Measurements from ENCODE around the gene SMG1. TPM values are rescaled to one million over a fixed set of nuclear protein-coding genes. Genes with fewer than 3 reads are reported as not detected.

SMG1 gene
- polyA plus RNA-seq, 4 donors: 49.8 to 59.0 (median 53.3) TPM

DNA sequence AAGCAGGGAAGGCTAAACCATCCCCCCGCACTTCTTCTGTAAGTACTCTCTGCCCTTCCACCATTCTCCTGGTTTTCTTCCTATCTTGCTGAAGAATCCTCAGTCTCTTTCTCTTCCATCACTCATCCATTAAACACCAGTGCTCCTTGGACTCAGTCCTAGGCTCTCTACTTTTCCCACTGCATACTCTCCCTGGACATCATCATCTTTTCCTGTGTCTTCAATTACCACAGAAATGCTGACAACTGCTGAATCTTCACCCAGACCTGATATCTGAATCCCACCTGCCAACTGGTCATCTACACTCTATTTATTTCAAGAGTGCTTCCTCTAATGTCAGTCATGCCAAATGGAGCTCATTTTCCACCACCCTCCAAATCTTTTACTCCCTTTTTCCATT, 71.0 kb downstream of the SMG1 start:
- no peak for DNase-seq (ENCODE audit: low read depth in 4 of 4, low spot score in 3 of 4)

DNA sequence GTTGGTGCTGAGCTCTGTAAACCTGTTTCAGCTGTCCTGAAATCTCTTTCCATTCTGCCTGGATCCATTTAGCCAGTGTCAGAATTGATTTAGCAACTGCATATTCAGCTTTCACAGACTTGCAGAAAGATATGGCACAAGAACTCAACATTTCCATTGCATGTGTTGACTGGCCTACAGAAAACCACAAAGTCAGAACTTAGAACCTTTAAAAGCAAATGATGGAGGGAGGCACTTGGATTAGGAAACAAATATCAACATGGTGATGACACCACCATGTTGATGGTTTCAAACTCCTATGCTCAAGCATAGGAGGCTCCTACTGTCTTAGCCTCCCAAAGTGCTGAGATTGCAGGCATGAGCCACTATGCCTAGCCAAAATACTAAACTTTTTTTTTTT, 72.5 kb downstream of the SMG1 start:
- no peak for DNase-seq (ENCODE audit: low read depth in 4 of 4, low spot score in 3 of 4)

DNA sequence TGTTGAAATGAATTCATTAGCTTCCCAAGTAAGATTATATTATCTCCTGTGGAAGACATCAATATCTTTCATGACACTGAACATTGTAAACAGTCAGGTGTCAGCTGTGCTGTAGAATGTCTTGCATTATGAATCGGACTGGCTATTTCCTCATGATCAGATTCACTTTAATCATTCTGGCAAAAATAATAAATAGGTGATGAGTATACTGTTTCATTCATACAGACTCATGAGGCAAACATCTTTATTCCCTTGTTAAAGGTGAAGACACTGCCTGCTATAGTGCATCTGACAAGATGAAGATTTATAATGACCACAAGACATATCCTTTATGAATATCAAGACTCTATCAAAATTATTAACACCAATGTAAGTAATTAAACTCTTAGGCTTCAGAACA, 73.6 kb downstream of the SMG1 start:
- DNase-seq (ENCODE audit: low read depth in 4 of 4, low spot score in 3 of 4): no peak

DNA sequence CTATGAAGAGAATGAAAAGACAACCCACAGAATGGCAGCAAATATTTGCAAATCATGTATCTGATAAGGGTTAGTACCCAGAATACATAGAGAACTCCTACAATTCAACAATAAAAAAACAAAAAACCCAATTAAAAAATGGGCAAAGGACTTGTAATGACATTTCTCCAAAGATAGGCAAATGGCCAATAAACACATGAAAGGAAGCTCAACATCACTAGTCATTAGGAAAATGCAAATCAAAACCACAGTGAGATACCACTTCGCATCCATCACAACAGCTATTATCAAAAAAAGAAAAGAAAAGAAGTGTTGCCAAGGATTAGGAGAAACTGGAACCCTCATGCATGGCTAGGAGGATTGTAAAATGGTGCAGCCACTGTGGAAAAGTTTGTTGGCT, 79.8 kb downstream of the SMG1 start:
- no peak for DNase-seq (ENCODE audit: low read depth in 4 of 4, low spot score in 3 of 4)

DNA sequence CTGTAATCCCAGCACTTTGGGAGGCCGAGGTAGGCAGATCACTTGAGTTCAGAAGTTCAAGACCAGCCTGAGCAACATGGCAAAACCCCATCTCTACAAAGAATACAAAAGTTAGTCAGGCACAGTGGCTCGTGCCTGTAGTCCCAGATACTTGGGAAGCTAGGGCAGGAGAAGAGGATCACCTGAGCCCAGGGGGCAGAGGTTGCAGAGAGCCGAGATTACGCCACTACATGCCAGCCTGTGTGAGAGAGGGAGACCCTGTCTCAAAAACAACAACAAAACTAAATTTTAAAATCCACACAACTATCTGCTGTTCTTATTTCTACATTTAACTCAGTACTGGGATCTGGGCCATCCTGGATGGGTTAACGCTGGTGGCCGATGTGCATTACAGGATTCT, 83.6 kb downstream of the SMG1 start:
- DNase-seq (ENCODE audit: low read depth in 4 of 4, low spot score in 3 of 4): no peak

DNA sequence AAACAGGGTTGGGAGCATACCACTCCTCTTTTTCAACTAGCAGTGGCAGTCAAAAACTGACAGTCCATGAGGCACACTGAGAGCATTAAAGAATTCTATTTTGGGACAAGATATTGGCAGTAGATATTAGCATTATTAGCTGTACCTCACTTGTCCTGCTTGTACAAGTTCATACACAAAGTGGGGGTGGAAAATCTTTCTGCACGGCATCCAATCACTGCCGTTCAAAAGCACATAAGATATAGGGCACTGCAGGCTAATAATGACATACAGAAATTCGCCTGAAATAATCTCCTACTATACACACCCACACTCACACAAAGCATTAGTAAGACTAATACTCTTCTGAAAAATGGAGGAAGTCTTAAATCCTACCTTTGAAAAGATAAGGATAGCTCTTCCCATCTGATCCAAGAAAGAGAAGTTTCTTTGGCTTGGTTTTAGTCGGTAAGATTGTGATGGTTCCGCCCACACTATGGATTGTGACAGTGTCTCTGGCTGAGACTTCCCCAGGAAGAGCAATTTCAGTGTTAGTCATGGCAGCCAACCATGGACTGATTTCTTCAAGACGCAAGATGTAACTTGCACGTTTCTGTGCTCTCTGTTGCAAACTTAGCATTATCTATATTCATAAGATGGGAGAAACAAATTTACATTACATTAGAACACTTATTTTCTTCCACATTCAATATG, 84.2 kb downstream of the SMG1 start:
- no peak for DNase-seq (ENCODE audit: low read depth in 4 of 4, low spot score in 3 of 4)

DNA sequence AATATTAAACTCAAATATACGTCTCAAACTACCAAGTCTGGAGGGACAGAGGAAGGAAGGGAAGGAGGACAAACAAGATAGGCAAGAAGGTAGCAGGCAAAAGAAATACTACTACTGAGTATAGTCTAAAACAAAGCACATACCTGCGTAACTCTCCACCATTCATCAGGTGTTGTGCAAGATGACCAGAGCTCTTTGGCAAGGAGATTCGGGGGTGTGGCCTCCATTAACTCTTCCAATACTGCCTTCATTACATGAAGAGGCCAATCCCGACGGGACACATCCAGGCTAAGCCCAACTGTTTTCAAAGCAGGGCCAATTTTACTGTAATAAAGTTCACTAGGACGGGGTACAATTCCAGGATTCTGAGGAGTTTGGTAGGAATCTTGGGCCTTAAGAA, 86.7 kb downstream of the SMG1 start:
- no peak for DNase-seq (ENCODE audit: low read depth in 4 of 4, low spot score in 3 of 4)

DNA sequence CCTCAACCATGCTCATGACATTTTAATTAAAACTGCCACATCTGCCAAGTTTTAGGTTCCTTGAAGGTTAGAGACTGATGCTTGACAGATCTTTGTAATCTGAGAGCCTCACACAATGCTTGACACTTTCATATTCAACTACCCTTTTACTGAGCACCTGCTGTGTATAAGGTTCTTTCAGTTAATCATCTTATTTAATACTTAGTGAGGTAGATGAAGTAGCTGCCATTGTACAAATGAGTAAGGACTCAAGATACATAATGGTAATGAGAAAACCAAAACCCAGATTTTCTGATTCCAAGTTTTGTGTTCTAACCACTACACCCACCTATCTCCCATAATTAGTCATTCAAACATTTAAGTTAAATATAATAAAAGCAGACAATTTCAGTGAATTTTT, 89.5 kb downstream of the SMG1 start:
- no peak for DNase-seq (ENCODE audit: low read depth in 4 of 4, low spot score in 3 of 4)

DNA sequence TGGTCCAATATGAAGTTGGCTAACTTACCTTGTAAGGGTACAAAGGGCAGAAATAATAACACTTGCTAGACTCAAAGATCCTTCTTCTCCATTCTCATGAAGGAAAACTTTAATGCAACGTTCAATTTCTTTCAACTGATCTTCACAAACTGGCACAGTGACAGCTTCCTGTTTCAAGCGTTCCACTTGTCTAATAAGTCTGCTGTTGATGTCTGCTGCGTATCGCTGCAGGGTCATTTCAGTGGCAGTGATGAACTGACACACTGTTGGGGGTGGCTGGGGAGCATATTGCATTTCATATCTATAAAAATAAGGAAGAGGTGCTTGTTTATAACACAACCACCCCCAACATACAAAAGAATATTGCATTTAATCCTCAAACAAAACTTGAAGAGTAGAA, 91.3 kb downstream of the SMG1 start:
- no peak for DNase-seq (ENCODE audit: low read depth in 4 of 4, low spot score in 3 of 4)

DNA sequence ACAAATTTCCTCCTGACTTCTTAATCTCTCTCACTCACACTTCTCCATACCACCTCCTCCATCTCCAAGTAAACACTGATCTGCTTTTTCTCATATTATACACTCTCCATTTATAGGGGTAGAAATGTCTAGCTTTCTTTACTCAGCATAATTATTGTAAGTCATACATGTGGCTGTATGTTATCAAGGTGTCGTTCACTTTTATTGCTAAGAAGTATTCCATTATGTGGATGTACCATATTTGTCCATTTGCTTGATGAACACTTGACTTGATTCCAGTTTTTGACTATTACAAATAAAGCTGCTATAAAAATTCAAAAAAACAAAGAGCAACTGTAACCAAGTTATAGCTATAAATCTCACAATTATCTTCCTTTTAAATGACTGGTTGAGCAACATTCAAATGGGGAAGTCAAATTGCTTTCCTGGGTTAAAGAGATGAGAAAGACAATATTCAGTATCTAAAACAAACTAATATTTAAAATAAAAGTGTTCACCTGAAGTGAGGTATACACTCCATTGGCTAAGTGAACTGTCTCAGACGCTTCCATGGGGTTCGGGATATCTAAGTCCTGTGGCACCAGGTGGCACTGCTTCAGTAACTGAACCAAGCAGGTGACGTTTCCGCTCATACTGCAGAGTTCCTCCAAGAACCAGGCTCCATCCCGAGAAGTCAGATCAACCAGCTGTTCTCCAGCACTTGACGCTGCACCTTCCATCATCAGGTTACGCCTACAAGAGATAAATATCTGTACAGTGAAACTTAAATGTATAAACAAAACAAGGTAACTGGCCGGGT, 92.3 kb downstream of the SMG1 start:
- no peak for DNase-seq (ENCODE audit: low read depth in 4 of 4, low spot score in 3 of 4)

DNA sequence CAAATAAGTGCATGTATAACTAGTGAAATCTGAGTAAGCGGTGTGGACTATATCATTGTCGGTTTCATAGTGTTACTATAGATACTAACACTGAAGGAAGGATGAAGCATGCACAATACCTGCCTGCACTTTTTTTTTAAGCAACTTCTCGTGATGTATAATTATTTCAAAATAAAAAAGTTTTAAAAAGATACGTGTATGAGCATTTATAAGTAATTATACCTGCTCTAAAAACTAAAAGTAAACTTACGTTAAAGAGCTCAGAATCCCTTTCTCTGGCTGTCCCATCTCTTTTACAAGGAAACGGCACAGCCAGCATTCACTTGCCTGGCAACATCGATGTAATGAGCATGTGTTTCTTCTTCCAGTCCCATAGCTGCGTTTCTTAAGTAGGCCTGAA, 93.6 kb downstream of the SMG1 start:
- DNase-seq (ENCODE audit: low read depth in 4 of 4, low spot score in 3 of 4): no peak

DNA sequence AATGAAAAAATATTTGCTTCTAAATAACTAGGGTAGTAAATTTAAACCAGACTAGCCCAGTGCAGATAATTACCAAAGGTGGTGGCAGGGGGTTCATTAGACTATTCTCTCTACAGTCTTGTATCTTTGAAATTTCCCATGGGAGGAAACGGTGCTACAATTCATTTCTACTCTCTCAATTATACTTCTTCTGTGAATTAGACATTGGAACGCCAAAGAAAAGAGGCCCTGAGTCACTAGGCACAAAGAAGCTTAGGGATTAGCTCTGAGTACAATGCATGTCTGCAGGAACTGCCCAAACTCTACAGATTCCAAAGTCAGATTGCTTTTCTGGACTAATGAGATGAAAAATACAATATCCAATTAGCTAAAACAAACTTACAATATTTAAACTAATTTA, 94.2 kb downstream of the SMG1 start:
- no peak for DNase-seq (ENCODE audit: low read depth in 4 of 4, low spot score in 3 of 4)

DNA sequence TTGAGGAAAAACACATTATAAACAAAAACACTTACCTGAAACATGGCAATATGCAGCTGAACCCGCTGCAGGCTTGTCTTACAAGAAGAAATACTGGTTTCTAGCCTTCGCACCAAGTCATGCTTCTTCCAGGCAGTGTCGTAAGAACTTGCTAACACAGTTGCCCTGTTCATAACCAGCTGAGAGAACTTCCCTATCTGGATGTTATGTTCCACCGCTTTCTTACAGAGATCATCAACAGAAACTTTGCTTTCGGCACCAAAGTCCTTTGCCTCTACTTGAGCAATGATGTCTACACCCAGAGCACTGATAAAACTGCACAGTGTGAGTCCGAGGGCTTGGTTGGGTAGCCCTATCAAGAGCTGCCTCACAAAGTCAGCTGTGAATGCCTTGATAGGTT, 97.0 kb downstream of the SMG1 start:
- no peak for DNase-seq (ENCODE audit: low read depth in 4 of 4, low spot score in 3 of 4)

DNA sequence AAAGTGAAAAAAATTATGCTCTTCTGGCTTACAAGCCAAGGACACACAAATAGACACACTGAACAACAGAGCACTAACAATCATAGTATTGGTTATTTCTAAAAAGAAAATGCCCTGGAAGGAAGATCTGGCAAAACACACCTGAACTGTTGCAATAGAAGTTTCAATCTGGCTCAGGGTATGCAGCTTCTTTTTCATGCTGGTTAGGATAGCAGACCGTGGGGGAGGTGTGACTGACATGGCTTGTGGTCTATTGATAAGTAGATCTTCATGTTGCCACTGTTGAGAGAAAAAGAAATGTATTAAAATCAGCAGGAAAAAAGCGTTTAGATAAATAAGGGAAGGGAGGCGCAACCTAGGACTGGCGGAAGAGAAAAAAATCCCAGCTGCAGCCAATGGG, 98.3 kb downstream of the SMG1 start:
- DNase-seq (ENCODE audit: low read depth in 4 of 4, low spot score in 3 of 4): no peak

DNA sequence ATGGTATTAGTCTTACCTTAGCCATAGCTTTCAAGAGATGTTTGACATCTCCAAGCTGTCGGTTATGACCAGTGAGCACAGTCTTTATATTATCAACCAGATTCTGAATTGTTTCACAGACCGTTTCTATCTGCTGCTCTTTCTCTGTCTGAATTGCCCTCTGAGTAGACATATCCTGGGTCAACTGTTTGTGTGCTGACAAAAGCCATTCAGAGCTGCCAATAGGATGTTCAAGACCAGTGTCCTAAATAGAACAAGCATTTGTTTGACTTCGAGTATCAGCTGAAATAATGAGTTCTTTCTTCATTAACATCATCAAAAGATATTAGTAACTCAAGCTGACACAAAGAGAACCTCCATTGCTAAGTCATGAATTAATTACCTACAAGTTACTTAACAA, 109.9 kb downstream of the SMG1 start:
- no peak for DNase-seq (ENCODE audit: low read depth in 4 of 4, low spot score in 3 of 4)

DNA sequence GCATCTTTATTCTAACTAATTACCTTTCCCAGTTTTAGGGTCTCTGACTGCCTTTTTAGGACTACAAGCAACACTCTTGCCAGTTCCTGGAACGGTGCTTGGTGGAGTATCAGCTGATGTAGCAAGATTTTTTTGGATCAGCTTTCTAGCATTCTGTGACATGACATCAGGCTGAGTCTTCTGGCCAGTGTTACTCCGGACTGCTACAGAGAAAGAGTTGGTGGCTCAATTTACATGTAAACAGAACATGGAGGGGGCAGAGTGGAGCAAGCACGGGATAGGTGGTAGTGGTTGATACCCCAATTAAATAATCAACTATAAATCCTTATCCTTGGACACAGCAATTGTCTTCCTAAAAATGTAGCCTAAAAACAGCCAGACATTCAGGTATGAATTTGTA, 114.3 kb downstream of the SMG1 start:
- DNase-seq (ENCODE audit: low read depth in 4 of 4, low spot score in 3 of 4): no peak

DNA sequence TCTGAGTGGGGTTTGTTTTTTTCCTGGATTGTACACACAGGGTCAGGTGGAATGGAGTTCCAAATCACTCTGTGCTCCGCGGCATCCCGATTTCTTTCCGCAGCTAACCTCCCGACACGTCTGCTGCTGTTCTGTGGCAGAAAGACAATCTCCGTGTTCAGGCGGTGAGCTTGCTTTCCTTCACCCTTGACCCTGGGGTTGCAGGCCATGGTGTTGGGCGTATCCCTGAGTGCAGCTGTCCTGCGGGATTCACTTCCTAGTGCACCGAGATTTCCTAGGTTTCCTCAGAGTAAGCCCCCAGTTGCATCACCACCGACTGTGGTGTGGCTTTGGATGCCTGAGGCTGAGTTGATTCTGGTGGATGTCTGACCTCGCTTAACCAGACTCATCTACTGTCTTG, 117.0 kb downstream of the SMG1 start:
- DNase-seq (ENCODE audit: low read depth in 4 of 4, low spot score in 3 of 4): no peak

DNA sequence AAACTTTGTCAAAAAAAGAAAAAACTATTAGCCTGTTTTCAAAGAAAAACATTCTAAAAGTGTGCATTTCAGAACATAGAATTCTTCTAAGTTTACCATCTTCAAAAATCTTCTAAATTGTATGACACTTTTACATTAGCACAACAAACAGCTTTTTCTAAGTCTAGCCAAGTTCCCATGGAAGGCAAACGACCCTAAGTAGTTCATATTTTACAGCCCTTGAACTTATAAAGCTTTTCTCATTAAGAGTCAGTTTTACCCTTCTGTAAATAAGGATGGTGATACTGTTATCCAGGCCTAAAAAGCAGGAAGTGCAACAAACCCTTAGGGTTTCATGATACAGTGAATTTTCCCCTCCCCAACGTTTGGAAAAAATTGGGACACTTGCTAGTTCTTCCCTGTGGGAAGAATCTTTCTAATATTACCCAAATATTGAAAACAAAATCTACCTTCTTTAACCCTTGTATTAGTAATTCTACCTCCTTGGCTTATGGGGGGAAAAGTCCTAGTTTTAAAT, 120.9 kb downstream of the SMG1 start:
- no peak for DNase-seq (ENCODE audit: low read depth in 4 of 4, low spot score in 3 of 4)

DNA sequence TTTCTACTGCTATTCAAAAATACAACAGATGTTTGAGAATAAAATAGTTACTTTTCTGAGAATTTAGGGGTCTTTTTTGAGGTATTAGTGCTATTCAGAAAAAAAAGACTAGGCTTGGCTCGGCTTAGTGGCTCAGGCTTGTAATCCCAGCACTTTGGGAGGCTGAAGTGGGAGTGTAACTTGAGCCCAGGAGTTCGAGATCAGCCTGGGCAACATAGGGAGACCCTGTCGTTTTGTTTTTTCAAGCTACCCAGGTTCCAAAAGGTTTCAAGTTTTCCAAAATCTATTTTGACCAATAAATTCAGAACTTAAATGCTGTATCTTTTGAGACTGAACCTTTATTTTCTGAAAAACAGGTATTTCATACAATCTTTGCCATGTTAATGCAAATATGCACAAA, 121.7 kb downstream of the SMG1 start:
- no peak for DNase-seq (ENCODE audit: low read depth in 4 of 4, low spot score in 3 of 4)

DNA sequence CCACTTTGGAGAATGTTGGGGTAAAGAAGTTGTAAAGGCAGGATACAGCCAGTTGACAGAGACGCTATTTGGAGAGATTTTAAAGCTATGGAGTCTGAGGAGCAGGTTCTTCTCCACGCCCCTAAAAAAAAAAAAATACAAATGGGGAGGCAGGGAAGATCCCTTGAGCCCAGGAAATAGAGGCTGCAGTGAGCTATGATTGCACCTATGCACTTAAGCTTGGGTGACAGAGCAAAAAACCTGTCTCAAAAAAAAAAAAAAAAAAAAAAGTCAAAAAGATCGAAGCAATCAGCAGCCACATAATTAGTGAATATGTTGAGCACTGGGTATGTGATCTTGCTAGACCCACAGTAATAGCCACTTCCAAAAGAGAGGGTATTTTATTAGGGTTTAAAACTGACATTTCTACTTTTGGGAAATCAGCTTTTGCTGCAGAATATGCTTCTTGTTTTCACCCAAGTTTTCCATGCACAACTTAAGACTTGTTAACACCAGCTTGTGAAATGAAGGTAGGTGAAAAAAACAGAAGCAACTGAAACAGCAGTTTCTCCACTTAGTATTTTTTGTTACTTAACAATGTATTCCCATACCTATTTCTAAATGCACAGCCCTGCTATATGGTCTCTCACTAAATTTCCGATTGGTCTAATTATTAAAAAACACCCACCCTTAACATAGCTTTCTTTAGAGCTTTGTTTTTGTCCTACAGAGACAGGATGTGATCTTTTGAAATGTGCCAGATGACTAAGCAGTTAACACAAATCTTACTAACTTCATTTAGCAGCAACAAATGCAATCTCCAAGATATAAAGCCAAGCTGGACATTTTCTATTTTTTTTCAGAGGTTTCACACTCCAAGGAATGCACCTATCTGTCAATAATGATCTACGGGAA, 122.4 kb downstream of the SMG1 start:
- no peak for DNase-seq (ENCODE audit: low read depth in 4 of 4, low spot score in 3 of 4)

DNA sequence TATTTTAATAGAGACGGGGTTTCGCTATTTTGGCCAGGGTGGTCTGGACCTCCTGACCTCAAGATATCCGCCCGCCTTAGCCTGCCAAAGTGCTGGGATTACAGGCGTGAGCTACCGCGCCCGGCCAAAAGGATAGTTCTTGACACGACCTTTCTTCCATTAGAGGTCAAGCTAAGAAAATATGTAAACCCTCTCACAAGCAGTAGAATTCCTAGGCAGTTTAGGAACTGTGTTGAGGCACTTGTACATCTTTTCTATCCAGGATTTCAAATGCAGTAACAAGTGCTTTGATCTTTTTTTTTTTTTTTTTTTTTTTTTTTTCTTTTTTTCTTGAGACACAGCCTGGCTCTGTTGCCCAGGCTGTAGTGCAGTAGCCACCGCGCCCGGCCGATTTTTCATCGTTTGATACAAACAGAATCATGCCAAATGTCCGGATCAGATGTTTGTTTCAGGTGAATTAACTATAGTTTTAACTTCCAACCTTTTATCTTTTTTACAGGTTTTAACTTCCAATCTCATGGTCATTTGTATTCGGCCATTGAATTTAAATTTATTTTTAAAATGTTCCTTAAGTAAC, 123.4 kb downstream of the SMG1 start:
- DNase-seq (ENCODE audit: low read depth in 4 of 4, low spot score in 3 of 4): no peak
